A673 (cell line): ENCODE results near the gene IKZF2.

Experiments used
- EZH2 ChIP-seq: fragments of 200-600 bp; sonication (generic); IDR thresholded peaks from 2 replicates; pipeline ENCODE4 v1.6.1; 2017; ENCODE audit warnings: borderline replicate concordance, low read depth, mild to moderate bottlenecking, mixed read lengths, antibody characterized with exemption, low read length; ENCODE audit not compliant: poor library complexity, severe bottlenecking
- TF ChIP-seq, protein P1 (sequence below): fragments of 300-800, 200-600 bp; sonication (generic); conservative IDR thresholded peaks from 2 replicates; pipeline ENCODE4 v1.5.1; 2017; ENCODE audit warnings: low read depth, mild to moderate bottlenecking, antibody characterized with exemption, low read length, moderate library complexity, mixed read lengths

DNA sequence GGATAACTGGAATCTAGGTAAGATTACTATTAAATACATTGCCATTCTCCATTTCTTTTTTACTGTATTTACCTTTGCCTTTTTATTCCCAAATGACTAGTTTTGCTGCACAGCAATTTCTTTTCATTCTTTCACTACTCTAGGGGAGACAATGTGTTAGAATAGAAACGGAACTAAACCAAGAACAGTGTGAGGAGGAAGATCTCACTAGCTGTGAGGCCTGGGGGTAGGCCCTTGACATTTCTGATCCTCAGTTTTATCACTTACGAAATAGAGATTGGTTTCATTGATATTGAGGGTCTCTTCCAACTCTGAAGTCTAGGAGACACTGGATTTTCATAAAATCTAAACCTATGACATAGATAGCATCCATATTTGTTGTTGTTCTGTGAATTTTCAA lies 191.1 kb downstream of the IKZF2 start:
- TF ChIP-seq, protein P1, sequence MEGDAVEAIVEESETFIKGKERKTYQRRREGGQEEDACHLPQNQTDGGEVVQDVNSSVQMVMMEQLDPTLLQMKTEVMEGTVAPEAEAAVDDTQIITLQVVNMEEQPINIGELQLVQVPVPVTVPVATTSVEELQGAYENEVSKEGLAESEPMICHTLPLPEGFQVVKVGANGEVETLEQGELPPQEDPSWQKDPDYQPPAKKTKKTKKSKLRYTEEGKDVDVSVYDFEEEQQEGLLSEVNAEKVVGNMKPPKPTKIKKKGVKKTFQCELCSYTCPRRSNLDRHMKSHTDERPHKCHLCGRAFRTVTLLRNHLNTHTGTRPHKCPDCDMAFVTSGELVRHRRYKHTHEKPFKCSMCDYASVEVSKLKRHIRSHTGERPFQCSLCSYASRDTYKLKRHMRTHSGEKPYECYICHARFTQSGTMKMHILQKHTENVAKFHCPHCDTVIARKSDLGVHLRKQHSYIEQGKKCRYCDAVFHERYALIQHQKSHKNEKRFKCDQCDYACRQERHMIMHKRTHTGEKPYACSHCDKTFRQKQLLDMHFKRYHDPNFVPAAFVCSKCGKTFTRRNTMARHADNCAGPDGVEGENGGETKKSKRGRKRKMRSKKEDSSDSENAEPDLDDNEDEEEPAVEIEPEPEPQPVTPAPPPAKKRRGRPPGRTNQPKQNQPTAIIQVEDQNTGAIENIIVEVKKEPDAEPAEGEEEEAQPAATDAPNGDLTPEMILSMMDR: no peak
- no peak for TF ChIP-seq EZH2
